Anterior cingulate cortex (tissue), 58 donors: Measurements from ENCODE around the gene SLC27A6.
"Not testable (repeated sequence)": the region's sequence is repeated elsewhere in the genome, so short reads cannot be mapped to it uniquely, and the experiment has no call there.

Experiments used
- DNase-seq, 58 donors: peaks; one replicate each; lab custom pipeline; 2025; lab: John Stamatoyannopoulos, UW

SLC27A6 gene

DNA sequence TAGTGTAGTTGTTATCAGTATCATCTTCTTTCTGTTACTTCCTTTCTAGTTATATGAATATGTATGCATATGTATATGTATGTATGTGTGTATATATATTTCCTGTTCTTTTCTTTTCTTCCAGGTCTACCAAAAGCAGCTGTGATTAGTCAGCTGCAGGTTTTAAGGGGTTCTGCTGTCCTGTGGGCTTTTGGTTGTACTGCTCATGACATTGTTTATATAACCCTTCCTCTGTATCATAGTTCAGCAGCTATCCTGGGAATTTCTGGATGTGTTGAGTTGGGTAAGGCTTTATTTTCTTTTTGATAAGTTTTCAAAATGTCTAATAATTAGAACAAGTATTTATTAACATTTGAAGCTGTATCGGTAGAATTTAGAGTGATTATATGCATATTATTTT lies 23.2 kb downstream of the SLC27A6 start:
- DNase-seq = no peak

DNA sequence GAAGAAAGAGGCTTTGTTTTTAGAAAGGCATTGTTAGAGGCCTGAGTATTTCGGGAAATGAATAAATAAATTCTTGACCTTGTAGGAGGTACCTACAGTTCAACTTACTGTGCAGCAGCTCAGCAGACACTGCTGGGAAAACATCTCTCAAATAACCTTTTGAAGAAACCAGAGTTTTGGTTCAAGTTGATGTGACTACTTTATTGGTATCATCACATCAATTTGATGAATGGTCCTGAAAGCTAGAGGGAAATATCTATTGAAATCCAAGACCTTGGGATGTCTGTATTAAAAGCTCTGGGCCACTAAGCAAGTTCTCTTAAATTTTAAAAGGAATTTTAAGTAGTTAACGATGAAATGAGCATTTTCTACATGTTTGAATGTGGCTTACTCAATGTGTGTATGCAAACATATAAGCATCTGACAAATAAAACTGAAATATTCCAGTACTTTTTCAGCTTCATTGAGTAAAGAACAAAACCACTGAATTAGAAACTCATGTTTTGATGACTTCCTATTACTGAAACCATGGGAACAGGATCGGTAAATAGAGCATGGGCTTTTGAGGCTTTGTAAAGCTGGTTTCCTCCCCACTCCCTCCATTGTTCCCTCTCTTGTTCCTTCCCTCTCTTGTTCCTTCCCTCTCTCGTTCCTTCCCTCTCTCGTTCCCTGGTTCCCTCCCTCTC lies 36.7 kb downstream of the SLC27A6 start:
- no peak for DNase-seq

DNA sequence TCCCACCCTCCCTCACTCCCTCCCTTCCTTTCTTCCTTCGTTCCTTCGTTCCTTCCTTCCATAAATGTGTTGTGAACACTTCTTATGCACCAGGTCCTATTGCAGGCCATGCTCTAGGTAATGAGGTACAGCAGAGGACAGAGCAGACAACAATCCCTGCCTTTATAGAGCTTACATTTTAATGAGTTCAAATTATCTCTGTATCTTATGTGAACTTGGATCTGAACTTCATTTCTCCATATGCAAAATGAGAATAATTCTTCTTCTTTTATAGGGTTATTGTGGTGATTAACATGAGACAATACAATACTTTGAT lies 37.2 kb downstream of the SLC27A6 start:
- DNase-seq = no peak

DNA sequence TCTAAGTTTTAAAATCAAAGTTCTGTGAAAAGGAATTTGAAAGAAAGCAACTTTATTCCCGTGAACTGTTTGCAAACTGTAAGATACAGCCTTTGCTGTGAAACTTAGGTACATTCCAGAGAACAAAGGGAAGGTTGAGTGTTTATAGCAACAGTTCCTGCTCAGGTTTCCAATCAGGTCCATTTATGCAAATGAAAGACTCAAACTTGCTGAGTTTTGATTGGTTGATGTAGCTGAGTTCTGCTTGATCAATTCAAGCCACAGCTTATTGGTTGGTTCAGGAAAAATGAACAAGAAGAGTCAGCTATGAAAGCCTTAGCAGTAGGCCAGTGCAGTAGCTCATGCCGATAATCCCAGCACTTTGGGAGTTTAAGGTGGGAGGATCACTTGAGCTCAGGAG lies 37.9 kb downstream of the SLC27A6 start:
- no peak for DNase-seq

DNA sequence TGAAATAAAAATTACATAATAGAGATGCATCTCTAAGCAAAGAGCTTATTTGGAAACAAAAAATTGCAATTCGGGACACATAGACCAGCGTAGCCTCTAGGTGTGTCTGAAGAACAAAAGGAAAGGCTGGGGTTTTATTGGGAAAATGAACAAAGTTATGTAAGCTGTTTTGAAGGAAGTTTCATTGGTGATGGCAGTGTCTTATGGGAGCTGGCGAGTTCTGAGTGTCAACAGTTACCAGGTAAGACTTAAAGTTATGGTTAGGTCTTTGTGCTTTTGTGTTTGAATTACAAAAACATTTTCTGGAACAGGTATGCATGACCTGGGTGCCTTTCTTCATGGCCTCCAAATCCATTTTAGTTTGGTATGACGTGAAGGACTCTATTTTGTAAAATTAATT lies 48.9 kb downstream of the SLC27A6 start:
- DNase-seq = no peak

DNA sequence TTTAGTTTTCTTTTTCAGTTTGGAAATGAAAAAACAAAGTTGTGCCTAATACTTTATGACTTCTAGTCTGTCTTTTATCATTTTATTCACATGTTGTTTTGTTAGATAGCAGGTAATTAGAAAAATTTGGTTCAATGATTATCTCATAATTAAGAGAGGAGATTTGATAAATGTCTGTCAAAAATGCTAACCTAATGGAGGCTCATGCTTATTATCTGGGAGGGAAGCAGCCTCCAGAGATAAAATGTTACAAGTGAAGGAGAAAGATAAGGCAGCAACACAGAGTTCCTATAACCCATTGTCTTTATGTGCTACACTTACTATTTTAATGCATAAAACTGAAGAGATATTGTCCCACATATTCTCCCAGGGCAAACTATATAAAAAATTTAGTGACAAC lies 53.5 kb downstream of the SLC27A6 start:
- DNase-seq = no peak

DNA sequence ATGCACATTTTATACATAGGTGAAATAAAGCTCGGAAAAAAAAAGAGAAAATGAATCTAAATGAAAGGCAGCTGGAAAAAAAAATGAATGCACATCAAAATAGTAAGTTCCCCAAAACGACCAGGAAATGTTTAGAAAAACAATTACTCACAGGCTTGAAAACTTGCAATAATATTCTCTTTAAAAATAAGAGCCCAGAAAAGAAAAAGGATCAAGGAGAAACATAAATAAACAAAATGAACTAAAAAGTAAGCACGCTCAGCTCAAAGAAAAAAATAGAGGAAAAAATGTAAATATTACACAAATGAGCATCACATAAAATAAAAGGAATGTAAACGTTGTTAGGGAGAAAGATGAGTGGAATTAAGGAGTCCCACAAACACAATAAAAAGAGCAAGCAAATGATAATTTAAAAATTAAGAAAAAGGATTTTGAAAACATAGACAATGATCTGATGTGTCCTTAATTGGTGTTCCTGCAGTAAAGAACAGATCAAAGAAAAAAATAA lies 54.2 kb downstream of the SLC27A6 start:
- DNase-seq = no peak

DNA sequence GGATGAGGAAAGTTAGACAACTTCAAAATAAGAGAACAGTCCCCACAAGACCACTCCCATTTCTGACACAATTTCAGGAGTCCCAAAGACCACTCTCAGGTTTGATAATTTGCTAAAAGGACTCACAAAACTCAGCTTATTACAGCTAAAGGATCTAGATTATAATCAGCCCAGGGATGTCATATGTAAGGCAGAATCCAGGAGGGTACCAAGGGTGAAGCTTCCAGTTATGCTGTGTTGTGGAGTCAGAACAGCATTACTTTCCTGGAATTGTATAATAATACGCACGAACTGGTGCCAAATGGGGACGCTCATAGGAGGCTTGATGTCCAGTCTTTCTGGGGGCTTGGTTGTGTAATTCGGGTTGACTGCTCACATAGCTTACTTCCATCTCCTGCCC lies 55.4 kb downstream of the SLC27A6 start:
- no peak for DNase-seq

DNA sequence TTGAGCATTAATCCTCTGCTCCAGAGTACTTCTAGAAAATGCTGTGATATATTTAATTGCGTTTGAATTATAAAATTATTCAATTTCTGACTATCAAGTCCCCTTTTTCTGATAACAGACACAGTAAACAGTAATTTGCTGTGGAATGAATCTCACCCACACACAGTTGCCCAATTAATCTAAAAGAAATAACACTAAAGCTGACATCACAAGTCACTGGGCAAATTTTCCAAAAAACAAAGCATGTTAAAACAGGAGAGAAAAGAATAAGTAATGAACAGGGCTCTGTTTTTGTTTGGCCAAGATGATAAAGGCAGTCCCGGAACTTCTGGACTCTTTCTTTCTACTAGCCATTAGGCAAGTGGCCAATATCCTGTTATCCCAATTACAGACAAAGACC lies 56.5 kb downstream of the SLC27A6 start:
- no peak for DNase-seq

DNA sequence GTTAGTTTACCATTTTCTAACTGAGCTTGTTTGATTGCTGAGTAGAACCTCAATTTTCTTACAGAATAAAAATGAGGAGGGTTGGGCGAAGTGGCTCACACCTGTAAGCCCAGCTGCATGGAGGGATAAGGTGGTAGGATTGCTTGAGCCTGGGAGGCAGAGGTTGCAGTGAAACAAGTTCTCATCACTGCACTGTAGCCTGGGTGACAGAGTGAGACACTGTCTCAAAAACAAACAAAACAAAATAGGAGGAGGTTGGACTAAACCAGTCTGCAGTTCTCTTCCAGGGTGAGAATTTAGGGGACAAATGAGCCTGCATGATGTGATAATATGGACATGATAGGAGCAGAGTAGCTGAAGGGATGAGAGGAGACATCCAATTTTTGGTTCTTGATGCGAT lies 57.3 kb downstream of the SLC27A6 start:
- no peak for DNase-seq

DNA sequence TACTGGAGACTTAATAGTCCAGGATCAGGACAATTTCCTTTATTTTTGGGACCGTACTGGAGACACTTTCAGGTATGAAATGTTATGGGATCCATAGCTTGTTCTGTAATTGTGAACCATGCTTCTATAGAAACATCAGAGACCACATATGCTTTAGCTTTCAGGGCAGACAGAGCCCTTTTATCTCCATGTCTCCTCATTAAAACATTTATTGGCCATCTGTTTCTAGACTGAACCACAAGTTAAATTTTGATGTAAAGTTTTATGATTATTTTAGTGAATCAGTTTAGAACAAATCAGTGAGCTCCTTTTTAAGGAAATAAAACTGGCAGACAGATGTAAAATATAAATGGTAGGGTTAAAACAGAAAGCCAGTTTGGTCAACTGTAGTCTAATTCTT lies 62.0 kb downstream of the SLC27A6 start:
- DNase-seq = no peak

DNA sequence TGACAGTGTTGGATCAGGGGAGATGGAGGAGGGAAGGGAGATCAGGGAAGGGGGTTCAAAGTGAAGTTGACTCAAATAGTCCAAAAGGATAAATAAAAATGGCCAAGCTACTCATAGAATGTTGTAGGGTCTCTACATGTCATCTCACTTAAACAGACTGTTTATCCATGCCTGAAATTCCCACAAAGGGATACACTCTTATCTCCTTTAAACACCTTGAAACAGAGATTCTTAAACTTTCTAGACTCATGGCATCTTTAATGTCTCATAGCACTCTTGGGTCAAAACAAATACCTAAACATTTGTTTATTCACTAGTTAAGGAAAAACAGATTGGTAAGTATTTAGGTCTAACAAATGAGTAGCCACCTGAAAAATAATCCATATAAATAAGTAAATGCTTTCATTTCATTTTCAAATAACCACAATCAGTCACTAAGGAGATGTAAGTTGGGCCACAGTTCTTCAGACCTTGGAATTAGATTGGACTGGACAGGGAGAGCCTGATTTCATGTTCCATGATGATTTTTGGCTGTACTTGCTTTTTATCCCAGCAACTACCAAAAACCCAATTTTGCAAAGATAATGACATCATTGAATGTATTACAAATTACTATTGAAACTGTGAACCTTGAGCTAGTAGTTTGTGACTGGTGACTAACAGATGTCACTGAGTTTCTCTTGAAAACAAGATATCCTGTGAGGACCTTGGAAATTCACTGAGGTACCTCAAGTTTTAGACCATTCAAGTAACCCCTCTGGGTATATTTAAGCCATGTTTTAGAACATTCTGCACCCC lies 66.8 kb downstream of the SLC27A6 start:
- DNase-seq = no peak

DNA sequence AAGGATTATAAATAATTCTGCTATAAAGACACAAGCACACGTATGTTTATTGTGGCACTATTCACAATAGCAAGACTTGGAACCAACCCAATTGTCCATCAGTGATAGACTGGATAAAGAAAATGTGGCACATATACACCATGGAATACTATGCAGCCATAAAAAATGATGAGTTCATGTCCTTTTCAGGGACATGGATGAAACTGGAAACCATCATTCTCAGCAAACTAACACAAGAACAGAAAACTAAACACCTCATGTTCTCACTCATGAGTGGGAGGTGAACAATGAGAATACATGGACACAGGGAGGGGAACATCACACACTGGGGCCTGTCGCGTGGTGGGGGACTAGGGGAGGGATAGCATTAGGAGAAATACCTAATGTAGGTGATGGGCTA lies 71.0 kb downstream of the SLC27A6 start:
- DNase-seq = not testable (repeated sequence)

DNA sequence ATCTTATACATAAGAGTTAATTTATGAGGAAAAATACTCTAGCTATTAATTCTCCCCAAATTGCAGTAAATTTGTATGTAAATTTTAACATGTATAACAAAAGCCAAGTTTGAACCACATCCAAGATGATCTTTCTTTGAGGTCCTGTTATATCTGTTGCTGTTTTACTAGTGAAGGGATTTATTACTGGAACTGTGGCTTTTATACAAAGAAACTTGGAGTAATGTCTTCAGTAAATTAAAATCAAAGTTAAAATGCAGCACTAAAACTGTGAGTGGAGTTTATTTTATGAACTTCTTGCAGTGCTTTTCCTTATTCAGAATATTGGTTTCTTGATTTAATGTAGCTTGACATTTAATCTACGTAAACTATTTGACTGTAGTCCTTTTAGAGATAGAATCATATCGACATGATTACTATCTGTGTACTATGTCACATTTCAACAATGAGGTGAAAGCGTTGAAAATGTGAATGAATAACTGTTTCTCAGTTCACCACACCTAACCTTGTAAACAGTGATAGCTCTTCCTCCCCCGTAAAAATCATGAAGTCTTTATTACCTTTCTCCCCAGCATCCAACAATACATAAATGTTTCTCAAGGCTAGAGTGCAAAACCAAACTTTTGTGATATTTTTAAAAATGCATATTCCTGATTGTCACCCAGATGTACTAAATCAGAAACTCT lies 76.1 kb downstream of the SLC27A6 start:
- no peak for DNase-seq

DNA sequence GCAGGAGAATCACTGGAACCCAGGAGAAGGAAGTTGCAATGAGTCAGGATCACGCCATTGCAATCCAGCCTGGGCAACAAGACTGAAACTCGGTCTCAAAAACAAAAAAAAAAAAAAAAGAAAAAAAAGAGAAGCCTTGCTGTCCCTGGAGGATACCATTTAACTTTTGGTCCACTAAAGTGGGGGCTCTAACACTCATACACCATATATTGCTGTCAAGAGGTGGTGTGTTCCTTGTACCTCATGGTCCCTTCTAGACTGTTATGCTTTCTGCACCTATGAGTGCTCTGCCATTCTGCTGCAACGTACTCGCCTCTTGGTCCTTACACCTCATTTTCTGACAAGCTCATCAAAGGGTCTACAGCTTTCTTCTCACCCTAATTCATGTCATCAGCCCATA lies 77.0 kb downstream of the SLC27A6 start:
- DNase-seq = no peak

DNA sequence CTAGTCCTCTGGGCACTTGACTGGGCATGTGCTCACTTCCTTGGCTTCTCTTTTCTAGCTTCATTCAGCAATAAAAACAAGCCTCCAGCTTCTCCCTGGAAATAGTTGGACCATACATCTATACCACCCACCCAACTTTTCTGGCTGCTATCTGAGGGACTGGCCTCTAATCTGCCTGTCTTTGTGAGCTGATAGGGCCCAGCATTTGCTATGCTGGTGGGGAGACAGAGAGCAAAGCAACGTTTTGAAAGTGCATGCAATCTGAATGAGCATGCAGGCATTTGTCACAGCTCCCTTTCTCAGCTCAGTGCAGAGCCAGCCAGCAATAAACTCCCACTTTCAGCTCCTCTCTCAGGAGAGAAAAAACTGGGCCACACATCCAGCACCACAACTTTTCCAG lies 78.6 kb downstream of the SLC27A6 start:
- no peak for DNase-seq

DNA sequence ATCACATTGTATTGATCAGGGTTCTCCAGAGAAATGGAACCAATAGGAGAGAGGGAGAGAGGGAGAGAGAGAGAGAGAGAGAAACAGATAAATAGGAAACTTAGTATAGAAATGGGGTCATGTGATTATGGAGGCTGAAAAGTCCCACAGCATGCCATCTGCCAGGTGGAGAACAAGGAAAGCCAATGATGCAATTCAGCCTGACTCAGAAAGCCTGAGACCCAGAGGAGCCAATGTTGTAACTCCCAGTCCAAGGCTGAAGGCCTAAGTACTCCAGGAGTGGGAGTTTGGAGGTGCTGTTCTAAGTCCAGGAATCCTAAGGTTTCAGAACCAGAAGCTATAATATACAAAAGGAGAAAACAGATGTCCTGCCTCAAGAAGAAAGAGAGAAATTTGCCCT lies 80.9 kb downstream of the SLC27A6 start:
- DNase-seq = no peak

DNA sequence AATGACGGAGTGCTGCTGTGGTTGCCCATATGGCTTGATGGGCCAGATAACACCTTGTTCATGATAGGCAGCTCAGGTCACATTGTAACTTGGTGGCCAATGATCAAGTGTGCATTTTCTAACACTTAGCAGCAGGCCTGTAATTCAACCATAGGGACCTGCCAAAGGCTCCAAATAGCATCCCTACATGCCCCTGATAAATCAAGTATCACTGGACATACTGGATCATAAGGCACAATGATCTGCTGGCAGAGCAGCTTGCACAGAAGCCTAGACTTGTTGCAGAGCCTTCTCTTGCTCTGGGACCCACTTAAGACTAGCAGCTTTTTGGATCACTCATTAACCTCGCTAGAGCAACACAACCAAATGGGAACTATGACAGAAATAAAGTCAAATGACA lies 83.2 kb downstream of the SLC27A6 start:
- no peak for DNase-seq

DNA sequence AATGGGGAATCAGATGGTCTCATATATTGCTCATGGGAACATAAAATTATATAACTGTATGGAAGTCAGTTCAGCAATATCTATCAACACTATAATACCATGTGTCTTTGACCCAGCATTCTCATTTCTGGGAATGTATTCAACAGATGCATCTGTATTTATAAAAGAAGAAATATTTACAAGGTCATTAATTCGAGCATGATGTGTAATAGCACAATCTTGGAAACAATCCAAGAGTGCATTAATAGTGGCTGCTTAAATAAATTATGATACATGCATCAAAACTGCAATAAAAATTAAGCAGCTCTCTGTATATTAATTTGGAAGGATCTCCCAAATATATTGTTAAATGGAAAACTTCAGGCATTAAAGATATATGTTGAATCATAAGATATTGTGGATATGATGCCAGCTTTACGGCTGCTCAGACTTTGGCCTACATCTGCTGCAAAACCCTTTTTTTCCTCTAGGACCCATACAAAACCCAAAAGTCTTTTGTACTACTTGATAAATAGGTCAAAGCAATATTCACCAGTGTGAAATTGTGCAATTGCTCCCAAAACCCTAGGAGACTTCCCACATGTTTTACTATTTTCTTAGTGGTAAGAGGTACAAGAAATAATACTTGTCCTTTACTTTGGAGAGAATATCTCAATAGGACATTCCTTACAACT lies 84.0 kb downstream of the SLC27A6 start:
- DNase-seq = no peak

DNA sequence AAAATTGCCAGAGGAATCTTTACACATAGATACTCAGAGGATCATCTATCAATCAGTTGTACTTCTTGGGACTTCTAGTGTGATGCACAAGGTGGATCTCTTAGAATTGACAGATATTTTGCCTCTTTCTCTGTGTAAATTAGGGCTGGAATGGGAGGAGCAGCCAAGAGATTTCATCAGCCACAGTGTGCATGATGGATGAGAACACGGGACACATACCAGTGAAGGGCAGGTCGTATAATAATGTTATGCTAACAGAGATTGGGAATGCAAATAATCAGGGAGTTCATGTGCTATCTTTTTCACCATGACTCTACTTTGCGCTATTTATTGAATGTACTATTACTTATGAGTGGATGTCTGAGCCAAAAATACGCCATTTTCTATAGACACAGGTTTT lies 86.0 kb downstream of the SLC27A6 start:
- no peak for DNase-seq

DNA sequence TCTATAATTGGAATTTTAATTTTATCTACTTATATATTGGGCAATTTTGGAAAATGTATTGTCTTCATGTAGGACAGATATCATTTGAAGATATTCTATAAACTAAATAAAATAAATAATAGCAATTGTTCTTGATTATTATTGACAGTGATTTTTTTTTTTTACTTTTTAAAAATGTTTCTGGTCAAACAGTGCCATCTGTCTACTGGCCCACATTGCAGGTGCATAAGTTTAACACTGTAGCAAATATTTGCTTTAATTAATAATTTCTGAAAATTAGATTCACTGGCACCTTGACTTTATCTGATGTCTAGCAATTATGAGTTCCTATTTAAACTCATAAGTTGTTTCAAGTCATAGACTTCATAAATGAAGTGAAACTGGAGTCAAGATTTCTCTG lies 88.2 kb downstream of the SLC27A6 start:
- no peak for DNase-seq
